Cardiac muscle cell (in vitro differentiated cells and primary cell): ENCODE results near the gene VGLL4. TPM values are rescaled to one million over a fixed set of nuclear protein-coding genes. Genes with fewer than 3 reads are reported as not detected.
"Not testable (repeated sequence)": the region's sequence is repeated elsewhere in the genome, so short reads cannot be mapped to it uniquely, and the experiment has no call there.

ENCODE experiments used
- DNase-seq, 2 donors: peaks; one replicate each; pipeline versions ENCODE4 v3.0.0 to v3.0.0-alpha.2; 2010 to 2017; ENCODE audit warnings: low read depth in 1 of 2, low spot score in 1 of 2
- H3K27ac ChIP-seq: fragments of 200-600 bp; sonication (generic); 2 replicates; pipeline ENCODE4 v1.5.1; 2016
- H3K27me3 ChIP-seq: fragments of 200-600 bp; sonication (generic); 2 replicates; pipeline ENCODE4 v1.6.0; 2016; ENCODE audit warnings: control low read depth
- H3K36me3 ChIP-seq: fragments of 200-600 bp; sonication (generic); 2 replicates; pipeline ENCODE4 v1.5.1; 2016; ENCODE audit warnings: control low read depth
- H3K4me1 ChIP-seq: fragments of 200-600 bp; sonication (generic); 2 replicates; pipeline ENCODE4 v1.8.1; 2017; ENCODE audit warnings: low read depth, mild to moderate bottlenecking, mixed run types
- H3K4me3 ChIP-seq: fragments of 200-600 bp; sonication (generic); 2 replicates; pipeline ENCODE4 v1.5.1; 2016; ENCODE audit warnings: mild to moderate bottlenecking
- H3K9me3 ChIP-seq: fragments of 200-600 bp; sonication (generic); 2 replicates; pipeline ENCODE4 v1.5.1; 2017; ENCODE audit warnings: low read depth, mild to moderate bottlenecking, control low read depth
- polyA plus RNA-seq: library from polyadenylated mRNA; unstranded; fragments of >200 nt; fragmentation: Nextera tagmentation; extraction: Ambion mirVana; gene quantifications from 2 replicates; pipeline ENCODE4 v1.2.1, GENCODE V29; 2016
- total RNA-seq: library from RNA; depleted of rRNA; stranded (reverse); fragments of >200 nt; gene quantifications from 2 replicates; pipeline ENCODE4 v1.2.3, GENCODE V29; 2016
- TF ChIP-seq, protein P1 (sequence below): IDR thresholded peaks from 2 replicates; pipeline ENCODE4 v1.5.1; 2012; ENCODE audit warnings: low read depth, mild to moderate bottlenecking, low read length

VGLL4 gene
- total and polyA plus RNA-seq, 2 experiments from 2014 or later = 62.9 to 147 TPM

DNA sequence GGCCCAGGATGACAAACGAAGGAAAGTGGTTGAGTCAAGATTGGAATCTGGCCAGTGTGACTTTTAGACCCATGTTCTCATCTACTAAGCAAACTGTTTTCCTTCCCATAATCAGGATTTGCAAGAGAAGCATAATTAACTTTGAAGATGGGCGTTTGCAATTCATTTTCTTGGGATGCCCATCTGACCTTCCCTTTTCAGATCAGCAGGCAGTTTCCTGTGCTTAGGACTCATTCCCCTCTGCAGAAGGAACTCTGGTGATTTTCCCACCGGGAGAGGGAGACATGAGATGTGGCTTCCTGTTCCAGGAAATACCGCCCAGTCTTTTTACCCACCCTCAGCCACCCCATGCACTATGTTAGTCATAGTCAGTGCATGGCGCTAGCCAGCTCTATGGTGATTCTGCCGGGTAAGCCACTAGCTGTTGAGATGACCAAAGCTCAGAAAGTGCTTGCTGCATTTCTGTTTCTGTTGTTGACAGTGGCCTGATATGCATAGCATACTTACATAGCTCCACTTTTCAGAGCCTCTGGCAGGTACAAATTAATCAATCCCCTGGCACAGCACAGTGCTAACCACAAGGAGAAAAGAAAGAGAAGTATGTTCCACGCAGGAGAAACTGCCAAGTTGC is 129.4 kb downstream of the VGLL4 start:
- peak in 1 of 2 donors; percentile 85 for DNase-seq
- Histone ChIP-seq H3K4me3 (no peak overlapping the region), H3K27ac (no peak overlapping the region)

DNA sequence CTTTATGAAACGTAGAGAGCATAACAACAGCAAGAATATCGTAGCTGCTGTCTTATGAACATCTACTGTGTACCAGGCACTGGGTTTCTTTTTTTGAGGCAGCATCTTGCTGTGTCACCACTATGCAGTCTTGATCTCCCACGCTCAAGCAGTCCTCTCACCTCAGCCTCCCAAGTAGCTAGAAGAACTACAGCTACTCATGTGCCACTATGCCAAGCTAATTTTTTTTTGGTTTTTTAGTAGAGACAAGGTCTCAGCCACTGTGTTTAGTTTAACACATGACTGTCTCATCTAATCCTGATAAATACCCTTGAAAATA is 129.9 kb downstream of the VGLL4 start:
- Histone ChIP-seq H3K27ac (no peak overlapping the region), H3K27me3 (no peaks in the 10 kb centered on the region), H3K9me3 (no peaks in the 10 kb centered on the region), H3K4me3 (no peak overlapping the region), H3K4me1 (peaks cover 19% of the 10 kb centered on the region), H3K36me3 (no peaks in the 10 kb centered on the region)
- DNase-seq = no peak
- TF ChIP-seq, protein P1, sequence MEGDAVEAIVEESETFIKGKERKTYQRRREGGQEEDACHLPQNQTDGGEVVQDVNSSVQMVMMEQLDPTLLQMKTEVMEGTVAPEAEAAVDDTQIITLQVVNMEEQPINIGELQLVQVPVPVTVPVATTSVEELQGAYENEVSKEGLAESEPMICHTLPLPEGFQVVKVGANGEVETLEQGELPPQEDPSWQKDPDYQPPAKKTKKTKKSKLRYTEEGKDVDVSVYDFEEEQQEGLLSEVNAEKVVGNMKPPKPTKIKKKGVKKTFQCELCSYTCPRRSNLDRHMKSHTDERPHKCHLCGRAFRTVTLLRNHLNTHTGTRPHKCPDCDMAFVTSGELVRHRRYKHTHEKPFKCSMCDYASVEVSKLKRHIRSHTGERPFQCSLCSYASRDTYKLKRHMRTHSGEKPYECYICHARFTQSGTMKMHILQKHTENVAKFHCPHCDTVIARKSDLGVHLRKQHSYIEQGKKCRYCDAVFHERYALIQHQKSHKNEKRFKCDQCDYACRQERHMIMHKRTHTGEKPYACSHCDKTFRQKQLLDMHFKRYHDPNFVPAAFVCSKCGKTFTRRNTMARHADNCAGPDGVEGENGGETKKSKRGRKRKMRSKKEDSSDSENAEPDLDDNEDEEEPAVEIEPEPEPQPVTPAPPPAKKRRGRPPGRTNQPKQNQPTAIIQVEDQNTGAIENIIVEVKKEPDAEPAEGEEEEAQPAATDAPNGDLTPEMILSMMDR = no peak

More for the DNA sequence above, 129.4 kb downstream of the VGLL4 start:
- Histone ChIP-seq H3K36me3 (no peaks in the 10 kb centered on the region), H3K9me3 (no peaks in the 10 kb centered on the region), H3K27me3 (no peaks in the 10 kb centered on the region), H3K4me1 (peaks cover 13% of the 10 kb centered on the region)
- TF ChIP-seq, protein P1 = no peak

DNA sequence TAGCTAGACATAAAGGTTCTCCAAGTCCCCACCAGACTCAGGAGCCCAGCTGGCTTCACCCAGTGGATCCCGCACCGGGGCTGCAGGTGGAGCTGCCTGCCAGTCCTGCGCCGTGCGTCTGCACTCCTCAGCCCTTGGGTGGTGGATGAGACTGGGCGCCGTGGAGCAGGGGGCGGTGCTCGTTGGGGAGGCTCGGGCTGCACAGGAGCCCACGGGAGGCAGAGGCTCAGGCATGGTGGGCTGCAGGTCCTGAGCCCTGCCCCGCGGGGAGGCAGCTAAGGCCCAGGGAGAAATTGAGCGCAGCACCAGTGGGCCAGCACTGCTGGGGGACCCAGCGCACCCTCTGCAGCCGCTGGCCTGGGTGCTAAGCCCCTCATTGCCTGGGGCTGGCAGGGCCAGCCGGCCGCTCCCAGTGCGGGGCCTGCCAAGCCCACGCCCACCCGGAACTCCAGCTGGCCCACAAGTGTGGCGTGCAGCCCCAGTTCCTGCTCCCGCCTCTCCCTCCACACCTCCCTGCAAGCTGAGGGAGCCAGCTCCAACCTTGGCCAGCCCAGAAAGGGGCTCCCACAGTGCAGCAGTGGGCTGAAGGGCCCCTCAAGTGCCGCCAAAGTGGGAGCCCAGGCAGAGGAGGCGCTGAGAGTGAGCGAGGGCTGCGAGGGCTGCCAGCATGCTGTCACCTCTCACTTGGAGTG is 130.4 kb downstream of the VGLL4 start:
- not testable (repeated sequence) for H3K27ac ChIP-seq, DNase-seq, H3K27me3 ChIP-seq, H3K4me3 ChIP-seq, H3K36me3 ChIP-seq, H3K9me3 ChIP-seq
- H3K4me1 ChIP-seq = peaks cover 24% of the 10 kb centered on the region

DNA sequence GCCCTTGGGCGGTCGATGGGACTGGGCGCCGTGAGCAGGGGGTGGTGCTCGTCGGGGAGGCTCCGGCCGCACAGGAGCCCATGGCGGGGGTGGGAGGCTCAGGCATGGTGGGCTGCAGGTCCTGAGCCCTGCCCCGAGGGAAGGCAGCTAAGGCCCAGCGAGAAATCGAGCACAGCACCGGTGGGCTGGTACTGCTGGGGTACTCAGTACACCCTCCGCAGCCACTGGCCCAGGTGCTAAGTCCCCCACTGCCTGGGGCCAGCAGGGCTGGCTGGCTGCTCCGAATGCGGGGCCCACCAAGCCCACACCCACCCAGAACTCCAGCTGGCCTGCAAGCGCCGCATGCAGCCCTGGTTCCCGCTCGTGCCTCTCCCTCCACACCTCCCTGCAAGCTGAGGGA is 132.1 kb downstream of the VGLL4 start:
- not testable (repeated sequence) for H3K36me3 ChIP-seq, H3K27me3 ChIP-seq, H3K4me3 ChIP-seq, H3K9me3 ChIP-seq, DNase-seq, H3K27ac ChIP-seq
- H3K4me1 ChIP-seq = peaks cover 31% of the 10 kb centered on the region

DNA sequence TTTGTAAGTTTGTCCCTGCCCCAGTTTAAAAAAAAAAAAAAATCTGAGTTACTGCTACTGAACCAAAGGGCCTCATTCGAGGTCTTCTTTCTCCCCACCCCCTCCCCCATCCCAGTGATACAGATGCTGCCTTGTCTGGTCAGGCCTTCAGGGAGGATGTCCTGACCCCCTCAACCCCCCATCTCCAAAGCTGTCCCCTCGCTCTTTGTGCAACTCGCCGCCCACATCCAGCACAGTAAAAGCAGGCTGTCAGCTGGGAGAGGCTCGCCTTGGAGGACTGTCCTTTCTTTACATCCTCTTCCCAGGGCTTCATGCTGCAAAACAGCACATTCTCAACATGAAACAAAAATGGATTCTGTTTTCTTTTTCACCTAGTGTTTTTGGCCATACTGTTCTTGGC is 133.4 kb downstream of the VGLL4 start:
- H3K27me3 ChIP-seq = no peaks in the 10 kb centered on the region
- H3K27ac ChIP-seq = peak overlapping the region; percentile 76
- H3K4me3 ChIP-seq = no peak overlapping the region
- no peaks in the 10 kb centered on the region for H3K36me3 ChIP-seq
- peaks cover 31% of the 10 kb centered on the region for H3K4me1 ChIP-seq
- TF ChIP-seq, protein P1 = no peak
- no peak for DNase-seq
- no peaks in the 10 kb centered on the region for H3K9me3 ChIP-seq

DNA sequence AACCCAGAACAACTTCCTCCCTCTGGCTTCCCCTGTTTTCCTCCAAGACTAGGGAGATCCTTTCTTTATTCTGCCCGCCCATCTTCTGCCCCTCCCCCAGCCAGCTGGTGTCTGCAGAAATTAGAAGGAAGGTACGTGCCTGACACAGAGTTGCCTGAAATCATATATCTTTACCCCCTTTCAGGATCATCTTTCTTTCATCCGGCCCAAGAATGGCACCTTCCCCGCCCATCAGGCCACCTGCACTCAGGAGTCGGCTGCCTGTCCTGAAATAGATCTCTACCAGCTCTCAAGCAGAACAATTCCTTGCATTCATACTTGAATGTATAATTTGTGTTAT is 133.7 kb downstream of the VGLL4 start:
- Histone ChIP-seq H3K36me3 (no peaks in the 10 kb centered on the region), H3K4me1 (peaks cover 31% of the 10 kb centered on the region), H3K4me3 (no peak overlapping the region), H3K9me3 (no peaks in the 10 kb centered on the region), H3K27ac (peak overlapping the region; percentile 76), H3K27me3 (no peaks in the 10 kb centered on the region)
- TF ChIP-seq, protein P1 = no peak
- peak in 1 of 2 donors; percentile 45 for DNase-seq
